Endothelial cell of umbilical vein (primary cell): Measurements from ENCODE around the gene UQCC2. TPM values are rescaled to one million over a fixed set of nuclear protein-coding genes. Genes with fewer than 3 reads are reported as not detected.

Experiments used
- BruUV-seq: library from RNA; stranded (reverse); fragments of 400-500 nt; replicated peaks from 2 replicates; lab custom pipeline; 2021; lab: Mats Ljungman, UMichigan
- CTCF ChIA-PET: fragments of 300-600, 350-600 bp; sonication (Branson Sonifier 250); formaldehyde crosslinking; loops from one replicate; lab custom pipeline; 2021; ENCODE audit warnings: antibody characterized with exemption, inconsistent platforms; lab: Charles Lee
- POLR2A ChIA-PET: fragments of 300-600, 350-600 bp; sonication (Branson Sonifier 250); formaldehyde crosslinking; loops from one replicate; lab custom pipeline; 2021; ENCODE audit warnings: antibody characterized with exemption, inconsistent platforms; lab: Charles Lee
- DNase-seq: peaks from one replicate; pipeline ENCODE4 v3.0.0-alpha.2; 2011; ENCODE audit warnings: low read depth, low spot score
- FAIRE-seq: peaks from 2 replicates; lab custom pipeline; 2011; peaks lifted over from hg19 to GRCh38; lab: Jason Lieb, UNC
- H2AFZ ChIP-seq: 2 replicates; pipeline ENCODE4 v1.6.0; 2012; ENCODE audit warnings: low read depth, low read length, control low read depth, inconsistent platforms
- H3K27ac ChIP-seq: 2 replicates; pipeline ENCODE4 v1.5.1; 2011; ENCODE audit warnings: low read depth, mild to moderate bottlenecking, control low read depth, low read length, moderate library complexity; ENCODE audit not compliant: insufficient read depth
- H3K27me3 ChIP-seq, 2 experiments: 2 replicates each; pipeline versions ENCODE4 v1.6.0 to v1.6.1; 2011; ENCODE audit warnings: low read length in 2 of 2, mixed read lengths in 1 of 2; ENCODE audit not compliant: control insufficient read depth in 2 of 2, insufficient read depth in 2 of 2
- H3K36me3 ChIP-seq, 2 experiments: 2 replicates in 1 of 2; 3 replicates in 1 of 2; pipeline ENCODE4 v1.5.1; 2011; ENCODE audit warnings: low read length in 2 of 2, mild to moderate bottlenecking in 1 of 2, moderate library complexity in 1 of 2; ENCODE audit not compliant: control insufficient read depth in 2 of 2, insufficient read depth in 2 of 2; ENCODE audit errors: extremely low read depth in 1 of 2
- H3K4me1 ChIP-seq: 3 replicates; pipeline ENCODE4 v1.5.1; 2011; ENCODE audit warnings: mild to moderate bottlenecking, low read length; ENCODE audit not compliant: control insufficient read depth, insufficient read depth; ENCODE audit errors: extremely low read depth
- H3K4me2 ChIP-seq: 2 replicates; pipeline ENCODE4 v1.6.1; 2011; ENCODE audit warnings: low read length, control low read depth, mixed read lengths; ENCODE audit not compliant: insufficient read depth
- H3K4me3 ChIP-seq, 3 experiments: fragments of 200-600 bp in 1 of 3; sonication (generic), shearing (Covaris generic) in 1 of 3; replicated peaks in 1 of 3; 2 replicates each; pipeline ENCODE4 v1.5.1; 2011 to 2016; ENCODE audit warnings: control low read depth in 3 of 3, low read length in 3 of 3, mild to moderate bottlenecking in 2 of 3, inconsistent platforms in 1 of 3, low read depth in 1 of 3, moderate library complexity in 1 of 3; ENCODE audit not compliant: insufficient read depth in 1 of 3
- H3K79me2 ChIP-seq: 2 replicates; pipeline ENCODE4 v1.6.0; 2012; ENCODE audit warnings: low read length, inconsistent platforms; ENCODE audit not compliant: control insufficient read depth, insufficient read depth
- H3K9ac ChIP-seq: replicated peaks from 2 replicates; pipeline ENCODE3; 2011; ENCODE audit warnings: low read length, control low read depth; ENCODE audit not compliant: insufficient read depth; ENCODE audit errors: extremely low read depth
- H3K9me1 ChIP-seq: replicated peaks from 3 replicates; pipeline ENCODE4 v1.6.0; 2011; ENCODE audit warnings: mild to moderate bottlenecking, low read length; ENCODE audit not compliant: control insufficient read depth, insufficient read depth; ENCODE audit errors: extremely low read depth
- H3K9me3 ChIP-seq: replicated peaks from 2 replicates; pipeline ENCODE4 v1.5.1; 2012; ENCODE audit warnings: low read length, inconsistent platforms; ENCODE audit not compliant: control insufficient read depth, insufficient read depth
- H4K20me1 ChIP-seq: replicated peaks from 2 replicates; pipeline ENCODE3; 2011; ENCODE audit warnings: mild to moderate bottlenecking, low read length; ENCODE audit not compliant: control insufficient read depth, insufficient read depth; ENCODE audit errors: extremely low read depth
- EZH2 ChIP-seq: IDR thresholded peaks from 2 replicates; pipeline ENCODE4 v1.6.1; 2012; ENCODE audit warnings: borderline replicate concordance, low read depth, mild to moderate bottlenecking, moderate library complexity, low read length, inconsistent platforms; ENCODE audit not compliant: severe bottlenecking
- FOS ChIP-seq: IDR thresholded peaks from 2 replicates; pipeline ENCODE4 v1.6.1; 2011; ENCODE audit warnings: mild to moderate bottlenecking, low read length, moderate library complexity, borderline replicate concordance; ENCODE audit not compliant: insufficient read depth
- JUN ChIP-seq: IDR thresholded peaks from 2 replicates; pipeline ENCODE4 v1.6.1; 2011; ENCODE audit warnings: borderline replicate concordance, low read depth; ENCODE audit not compliant: insufficient read length, insufficient read depth
- MYC ChIP-seq: IDR thresholded peaks from one replicate; pipeline ENCODE4 v1.6.1; 2011; ENCODE audit warnings: mild to moderate bottlenecking, low read depth, low read length
- POLR2A ChIP-seq: IDR thresholded peaks from 2 replicates; pipeline ENCODE4 v1.6.1; 2012; ENCODE audit warnings: low read depth, mild to moderate bottlenecking, control low read depth, low read length
- POLR2AphosphoS5 ChIP-seq: IDR thresholded peaks from 2 replicates; pipeline ENCODE4 v1.6.1; 2012; ENCODE audit warnings: low read depth, mild to moderate bottlenecking, control low read depth, low read length, moderate library complexity; ENCODE audit not compliant: insufficient read depth
- dilution Hi-C: fragments of 300-500 bp; cut with MboI; formaldehyde crosslinking; loops from one replicate; pipeline ENCODE4 v1.15.0; 2019; ENCODE audit warnings: low sequenced_read_pairs; ENCODE audit not compliant: extremely low pct_ligation_motif_present
- intact Hi-C: fragments of 100-400 bp; cut with micrococcal nuclease; formaldehyde crosslinking; loops from one replicate; pipeline ENCODE4 v1.10.0; 2022
- polyA plus RNA-seq, 4 experiments: library from polyadenylated mRNA; depleted of rRNA in 3 of 4; stranded (reverse) in 3 of 4; unstranded in 1 of 4; fragments of >200 nt; gene quantifications; 2 replicates each; pipeline versions ENCODE4 v1.2.1 to v1.2.3, GENCODE V29; 2011 to 2012; ENCODE audit warnings: missing spikeins in 1 of 4
- total RNA-seq: library from RNA; stranded (reverse); gene quantifications from 2 replicates; pipeline ENCODE4 v1.2.3, GENCODE V29; 2021
- TF ChIP-seq, protein P1 (sequence below): IDR thresholded peaks from 2 replicates; pipeline ENCODE4 v1.6.1; 2011; ENCODE audit not compliant: insufficient read depth, insufficient read length

Gene UQCC2
- total and polyA plus RNA-seq, 2 donors (not counting 3 experiments of a cell fraction or from before 2014, with no cell fraction given) = 46.3 to 95.3 TPM

- no TSS peak for BruUV-seq
- H3K27me3 ChIP-seq = no peaks in the 10 kb centered on the region
- H3K4me3 ChIP-seq = no peak overlapping the region
- H3K36me3 ChIP-seq = peaks cover 0 to 22% of the 10 kb centered on the region in 2 experiments
- no peak overlapping the region for H3K27ac ChIP-seq
- no peaks in the 10 kb centered on the region for H4K20me1 ChIP-seq
- peaks cover 7% of the 10 kb centered on the region for H3K4me1 ChIP-seq
- intact Hi-C loops (no loop called here), dilution Hi-C loops (no loop called here)
- H3K79me2 ChIP-seq = no peaks in the 10 kb centered on the region
- TF ChIP-seq FOS (no peak), EZH2 (no peak), POLR2A (no peak), JUN (no peak), POLR2AphosphoS5 (no peak), MYC (no peak)
- TF ChIP-seq, protein P1, sequence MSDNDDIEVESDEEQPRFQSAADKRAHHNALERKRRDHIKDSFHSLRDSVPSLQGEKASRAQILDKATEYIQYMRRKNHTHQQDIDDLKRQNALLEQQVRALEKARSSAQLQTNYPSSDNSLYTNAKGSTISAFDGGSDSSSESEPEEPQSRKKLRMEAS = no peak
- H3K4me2 ChIP-seq = no peak overlapping the region
- no peaks in the 10 kb centered on the region for H3K9me1 ChIP-seq
- ChIA-PET POLR2A (no interaction called here), CTCF (interaction anchor here (1.0 to 5.2 kb wide), 4 partner anchors 15 to 79 kb away, joined by 3 to 55 read pairs (median 10); no protein-coding TSS in a partner anchor)
- FAIRE-seq (no peak), DNase-seq (no peak)
- H3K9me3 ChIP-seq = no peaks in the 10 kb centered on the region
- H2AFZ ChIP-seq = no peak overlapping the region
- no peak overlapping the region for H3K9ac ChIP-seq
Measured at GRCh38 chr6:33668328-33668727, 43.2 kb downstream of the UQCC2 start.

- Histone ChIP-seq H3K36me3 (peaks cover 0 to 22% of the 10 kb centered on the region in 2 experiments), H2AFZ (no peak overlapping the region), H3K9ac (no peak overlapping the region), H3K27ac (no peak overlapping the region), H3K4me2 (no peak overlapping the region), H3K4me3 (no peak overlapping the region), H4K20me1 (no peaks in the 10 kb centered on the region), H3K27me3 (no peaks in the 10 kb centered on the region), H3K4me1 (peaks cover 3% of the 10 kb centered on the region), H3K9me1 (no peaks in the 10 kb centered on the region), H3K9me3 (no peaks in the 10 kb centered on the region), H3K79me2 (no peaks in the 10 kb centered on the region)
- TF ChIP-seq POLR2A (no peak), FOS (no peak), MYC (no peak)
- DNase-seq (no peak), FAIRE-seq (no peak)
- intact Hi-C loops (no loop called here), dilution Hi-C loops (no loop called here)
- BruUV-seq = no TSS peak
- CTCF ChIA-PET = interaction anchor here (1.0 to 2.7 kb wide), 2 partner anchors 16 to 33 kb away, joined by 3 to 15 read pairs; no protein-coding TSS in a partner anchor
- POLR2A ChIA-PET = no interaction called here
Measured at GRCh38 chr6:33667776-33668175, 43.7 kb downstream of the UQCC2 start.
